Mucosa of descending colon (tissue), 3 donors: Measurements from ENCODE around the gene GNAL. TPM values are rescaled to one million over a fixed set of nuclear protein-coding genes. Genes with fewer than 3 reads are reported as not detected.
A peak's percentile ranks its signal among the peaks of the same experiment; 100 is the strongest.
"Not testable (repeated sequence)": the region's sequence is repeated elsewhere in the genome, so short reads cannot be mapped to it uniquely, and the experiment has no call there.

Source experiments
- ATAC-seq: fragments of 200-7000 bp; cut with Tn5 transposase; one replicate; pipeline ENCODE4 v1.9.1; 2020; ENCODE audit warnings: mild to moderate bottlenecking, moderate library complexity
- DNase-seq, 3 donors: peaks; one replicate each; pipeline ENCODE4 v3.0.0-alpha.2; 2020
- H3K36me3 ChIP-seq: fragments of 200-600 bp; one replicate; pipeline ENCODE4 v1.8.0; 2021; ENCODE audit warnings: low read depth, mild to moderate bottlenecking
- H3K4me1 ChIP-seq: fragments of 200-600 bp; one replicate; pipeline ENCODE4 v1.8.0; 2021; ENCODE audit warnings: low read depth, mild to moderate bottlenecking
- H3K4me3 ChIP-seq: fragments of 200-600 bp; one replicate; pipeline ENCODE4 v1.8.0; 2021; ENCODE audit warnings: mild to moderate bottlenecking
- H3K9me3 ChIP-seq: fragments of 200-600 bp; one replicate; pipeline ENCODE4 v1.8.0; 2021; ENCODE audit warnings: mild to moderate bottlenecking
- intact Hi-C, 2 donors: fragments of 100-400 bp; cut with DNase I in 1 of 2; cut with micrococcal nuclease in 1 of 2; formaldehyde crosslinking; loops; one replicate each; pipeline versions ENCODE4 v1.11.0 to v1.11.1; 2022; cut with DNase I, micrococcal nuclease
- total RNA-seq, 3 donors: library from RNA; stranded (reverse); fragmentation: NEBNext Ultra II Directional in 2 of 3; extraction: Animal tissue kit (Norgen Biotek cat#: 25700) in 2 of 3; gene quantifications; one replicate each; pipeline versions ENCODE4 v1.2.1 to v1.2.4, GENCODE V29; 2021 to 2023
- TF ChIP-seq, protein P1 (sequence below): fragments of 200-600 bp; IDR thresholded peaks from one replicate; pipeline ENCODE4 v1.8.0; 2022; ENCODE audit warnings: antibody characterized with exemption, mild to moderate bottlenecking
- donor health status: DM: no; HTN: no; CAD: no; lungs with moderate emphysema.
- donor health status: DM: no; HTN: no; CAD: no.
- donor health status: DM: no; HTN: yes; CAD: no.

GNAL gene
- total RNA-seq, 3 donors from 2014 or later = 4.7 to 20.7 (median 5.3) TPM

DNA sequence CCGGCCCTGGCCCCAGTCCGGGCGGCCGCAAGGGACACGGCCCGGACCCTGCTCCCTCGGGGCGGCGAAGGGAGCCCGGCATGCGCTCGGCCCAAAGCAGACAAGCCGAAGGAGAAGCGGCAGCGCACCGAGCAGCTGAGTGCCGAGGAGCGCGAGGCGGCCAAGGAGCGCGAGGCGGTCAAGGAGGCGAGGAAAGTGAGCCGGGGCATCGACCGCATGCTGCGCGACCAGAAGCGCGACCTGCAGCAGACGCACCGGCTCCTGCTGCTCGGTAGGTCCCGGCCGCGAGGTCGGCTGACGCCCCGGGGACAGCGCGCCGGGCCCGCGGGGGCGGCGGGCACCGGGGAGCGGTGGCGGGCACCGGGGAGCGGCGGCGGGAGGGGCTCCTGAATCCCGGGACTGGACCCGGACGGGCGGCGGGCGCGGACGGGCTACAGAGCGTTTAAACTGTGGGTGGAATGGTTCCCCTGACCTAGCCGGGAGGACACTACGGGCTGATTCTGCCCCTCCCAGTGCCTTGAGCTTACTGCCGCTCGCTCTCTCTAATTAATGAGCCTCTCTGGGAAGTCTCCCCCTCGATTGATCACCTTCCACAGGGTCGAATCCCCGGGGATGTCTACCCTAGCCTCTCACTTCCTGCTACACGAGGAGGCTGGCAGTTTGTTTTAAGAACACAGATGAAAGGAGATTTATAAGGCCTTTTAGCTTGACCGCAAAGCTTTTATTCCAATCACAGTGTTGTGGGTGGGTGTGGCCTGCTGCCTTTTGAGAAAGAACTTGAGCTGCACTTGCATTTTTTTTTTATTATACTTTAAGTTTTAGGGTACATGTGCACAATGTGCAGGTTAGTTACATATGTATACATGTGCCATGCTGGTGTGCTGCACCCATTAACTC, 853 bp downstream of the GNAL start:
- TF ChIP-seq, protein P1, sequence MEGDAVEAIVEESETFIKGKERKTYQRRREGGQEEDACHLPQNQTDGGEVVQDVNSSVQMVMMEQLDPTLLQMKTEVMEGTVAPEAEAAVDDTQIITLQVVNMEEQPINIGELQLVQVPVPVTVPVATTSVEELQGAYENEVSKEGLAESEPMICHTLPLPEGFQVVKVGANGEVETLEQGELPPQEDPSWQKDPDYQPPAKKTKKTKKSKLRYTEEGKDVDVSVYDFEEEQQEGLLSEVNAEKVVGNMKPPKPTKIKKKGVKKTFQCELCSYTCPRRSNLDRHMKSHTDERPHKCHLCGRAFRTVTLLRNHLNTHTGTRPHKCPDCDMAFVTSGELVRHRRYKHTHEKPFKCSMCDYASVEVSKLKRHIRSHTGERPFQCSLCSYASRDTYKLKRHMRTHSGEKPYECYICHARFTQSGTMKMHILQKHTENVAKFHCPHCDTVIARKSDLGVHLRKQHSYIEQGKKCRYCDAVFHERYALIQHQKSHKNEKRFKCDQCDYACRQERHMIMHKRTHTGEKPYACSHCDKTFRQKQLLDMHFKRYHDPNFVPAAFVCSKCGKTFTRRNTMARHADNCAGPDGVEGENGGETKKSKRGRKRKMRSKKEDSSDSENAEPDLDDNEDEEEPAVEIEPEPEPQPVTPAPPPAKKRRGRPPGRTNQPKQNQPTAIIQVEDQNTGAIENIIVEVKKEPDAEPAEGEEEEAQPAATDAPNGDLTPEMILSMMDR = no peak
- intact Hi-C loops = no loop called here

DNA sequence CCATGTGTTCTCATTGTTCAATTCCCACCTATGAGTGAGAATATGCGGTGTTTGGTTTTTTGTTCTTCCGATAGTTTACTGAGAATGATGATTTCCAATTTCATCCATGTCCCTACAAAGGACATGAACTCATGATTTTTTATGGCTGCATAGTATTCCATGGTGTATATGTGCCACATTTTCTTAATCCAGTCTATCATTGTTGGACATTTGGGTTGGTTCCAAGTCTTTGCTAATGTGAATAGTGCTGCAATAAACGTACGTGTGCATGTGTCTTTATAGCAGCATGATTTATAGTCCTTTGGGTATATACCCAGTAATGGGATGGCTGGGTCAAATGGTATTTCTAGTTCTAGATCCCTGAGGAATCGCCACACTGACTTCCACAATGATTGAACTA, 1.6 kb downstream of the GNAL start:
- H3K4me3 ChIP-seq, DNase-seq, ATAC-seq, H3K9me3 ChIP-seq, intact Hi-C loops, H3K36me3 ChIP-seq, H3K4me1 ChIP-seq: not testable (repeated sequence)

More for the DNA sequence above, 853 bp downstream of the GNAL start:
- Histone ChIP-seq H3K4me1 (peaks cover 5% of the 10 kb centered on the region), H3K4me3 (no peak overlapping the region), H3K36me3 (no peaks in the 10 kb centered on the region), H3K9me3 (no peaks in the 10 kb centered on the region)
- peak; percentile 18 to 50 (median 49) for DNase-seq
- peak; percentile 69 for ATAC-seq

DNA sequence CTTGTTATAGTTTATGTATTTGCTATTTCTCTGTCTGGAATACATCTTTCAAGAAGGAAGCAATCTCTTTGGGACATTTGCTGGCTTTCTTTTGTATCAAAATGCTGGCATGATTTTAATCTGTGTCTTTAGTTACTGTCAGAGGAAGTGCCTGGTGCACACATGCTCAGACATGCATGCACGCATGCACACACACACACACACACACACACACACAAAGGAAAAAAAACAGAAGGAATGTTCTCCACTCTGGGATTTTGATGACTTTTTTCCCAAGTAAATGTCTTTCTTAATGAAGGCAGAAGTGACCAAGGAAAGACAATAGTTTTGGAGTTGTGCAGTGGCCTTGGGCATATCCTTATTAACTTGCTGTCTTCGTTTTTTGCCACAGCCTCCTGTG, 6.7 kb downstream of the GNAL start:
- Histone ChIP-seq H3K9me3 (no peaks in the 10 kb centered on the region), H3K4me3 (no peak overlapping the region), H3K4me1 (no peaks in the 10 kb centered on the region), H3K36me3 (no peaks in the 10 kb centered on the region)
- intact Hi-C loops = no loop called here
- TF ChIP-seq, protein P1 = no peak
- DNase-seq (no peak), ATAC-seq (no peak)

DNA sequence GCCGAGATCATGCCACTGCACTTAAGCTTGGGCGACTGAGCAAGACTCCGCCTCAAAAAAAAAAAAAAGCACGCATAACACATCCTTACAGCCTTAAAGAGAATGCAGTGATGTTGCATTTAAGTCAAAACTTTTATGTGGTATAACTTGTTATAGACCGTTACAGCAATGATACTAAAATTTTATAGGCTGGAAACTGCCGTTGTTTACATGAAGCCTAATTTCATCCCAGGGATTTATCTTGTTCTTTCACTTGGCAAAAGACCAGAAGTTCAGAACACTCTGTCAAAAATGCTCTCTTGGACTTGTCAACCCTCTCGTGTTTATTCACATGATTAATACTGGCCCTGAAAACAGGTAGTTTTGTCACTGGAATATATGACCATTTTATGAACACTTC, 7.4 kb downstream of the GNAL start:
- Histone ChIP-seq H3K9me3 (no peaks in the 10 kb centered on the region), H3K4me1 (no peaks in the 10 kb centered on the region), H3K4me3 (no peak overlapping the region), H3K36me3 (no peaks in the 10 kb centered on the region)
- intact Hi-C loops = no loop called here
- DNase-seq (no peak), ATAC-seq (no peak)
- TF ChIP-seq, protein P1 = no peak

DNA sequence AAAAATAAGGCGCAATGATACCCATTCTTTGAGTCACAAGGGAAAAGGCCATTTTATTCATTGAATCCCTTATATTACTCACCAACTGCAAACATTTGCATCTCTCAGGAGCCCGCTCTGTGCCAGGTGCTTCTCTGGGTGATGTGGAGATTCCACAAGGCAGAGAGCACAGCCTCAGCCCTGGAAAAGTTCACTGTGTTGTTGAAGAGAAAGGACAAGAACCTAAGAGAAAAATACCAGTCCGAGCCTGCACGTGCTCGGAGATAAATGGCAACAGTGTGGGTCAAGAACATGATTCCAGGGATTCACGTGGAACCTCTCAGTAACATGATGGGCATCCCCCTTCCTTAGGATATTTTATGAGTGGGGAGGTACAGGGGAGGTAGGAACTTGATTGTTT, 11.8 kb downstream of the GNAL start:
- Histone ChIP-seq H3K9me3 (no peaks in the 10 kb centered on the region), H3K36me3 (no peaks in the 10 kb centered on the region), H3K4me3 (no peak overlapping the region), H3K4me1 (no peaks in the 10 kb centered on the region)
- no peak for ATAC-seq
- TF ChIP-seq, protein P1 = no peak
- intact Hi-C loops = no loop called here
- DNase-seq = no peak

DNA sequence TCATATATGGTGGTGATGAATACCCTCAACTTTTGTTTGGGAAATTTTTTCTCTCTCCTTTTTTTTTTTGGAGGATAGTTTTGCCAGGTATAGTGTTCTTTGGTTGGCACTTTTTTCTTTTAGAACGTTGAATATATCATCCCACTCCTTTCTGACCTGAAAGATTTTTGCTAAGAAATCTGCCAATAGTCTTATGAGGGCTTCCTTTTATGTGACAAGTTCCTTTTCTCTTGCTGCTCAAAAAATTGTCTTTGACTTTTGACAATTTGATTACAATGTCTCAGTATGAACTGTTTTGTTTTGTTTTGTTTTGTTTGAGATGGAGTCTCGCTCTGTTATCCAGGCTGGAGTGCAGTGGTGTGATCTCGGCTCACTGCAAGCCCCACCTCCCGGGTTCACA, 21.5 kb downstream of the GNAL start:
- Histone ChIP-seq H3K36me3 (no peaks in the 10 kb centered on the region), H3K4me3 (no peak overlapping the region), H3K9me3 (no peaks in the 10 kb centered on the region), H3K4me1 (no peaks in the 10 kb centered on the region)
- intact Hi-C loops = no loop called here
- TF ChIP-seq, protein P1 = no peak
- no peak for ATAC-seq
- no peak for DNase-seq
